AG09319 (cell line): ENCODE data around the gene UBE2F.
"Not testable (repeated sequence)": the region's sequence is repeated elsewhere in the genome, so short reads cannot be mapped to it uniquely, and the experiment has no call there.

Experiments used
- DNase-seq: peaks from one replicate; pipeline ENCODE4 v3.0.0-alpha.2; 2010; ENCODE audit warnings: low read depth; ENCODE audit errors: extremely low read depth
- CTCF ChIP-seq: IDR thresholded peaks from 2 replicates; pipeline ENCODE4 v1.5.1; 2011; ENCODE audit warnings: low read depth, mild to moderate bottlenecking, inconsistent platforms, low read length, moderate library complexity

The UBE2F gene

DNA sequence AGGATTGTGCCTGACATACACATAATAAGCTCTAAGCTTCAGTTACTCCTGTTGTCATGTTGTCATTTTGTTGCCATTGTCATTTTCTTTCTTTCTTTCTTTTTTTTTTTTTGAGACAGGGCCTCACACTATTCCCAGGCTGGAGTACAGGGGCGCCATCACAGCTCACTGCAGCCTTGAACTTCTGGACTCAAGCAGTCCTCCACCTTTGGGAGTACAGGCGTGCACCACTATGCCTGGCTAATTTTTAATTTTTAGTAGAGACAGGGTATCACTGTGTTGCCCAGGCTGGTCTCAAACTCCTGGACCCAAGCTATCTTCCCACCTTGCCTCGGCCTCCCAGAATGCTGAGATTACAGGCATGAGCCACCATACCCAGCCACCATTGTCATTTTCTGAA lies 63.0 kb downstream of the UBE2F start:
- no peak for TF ChIP-seq CTCF
- DNase-seq, result no peak

DNA sequence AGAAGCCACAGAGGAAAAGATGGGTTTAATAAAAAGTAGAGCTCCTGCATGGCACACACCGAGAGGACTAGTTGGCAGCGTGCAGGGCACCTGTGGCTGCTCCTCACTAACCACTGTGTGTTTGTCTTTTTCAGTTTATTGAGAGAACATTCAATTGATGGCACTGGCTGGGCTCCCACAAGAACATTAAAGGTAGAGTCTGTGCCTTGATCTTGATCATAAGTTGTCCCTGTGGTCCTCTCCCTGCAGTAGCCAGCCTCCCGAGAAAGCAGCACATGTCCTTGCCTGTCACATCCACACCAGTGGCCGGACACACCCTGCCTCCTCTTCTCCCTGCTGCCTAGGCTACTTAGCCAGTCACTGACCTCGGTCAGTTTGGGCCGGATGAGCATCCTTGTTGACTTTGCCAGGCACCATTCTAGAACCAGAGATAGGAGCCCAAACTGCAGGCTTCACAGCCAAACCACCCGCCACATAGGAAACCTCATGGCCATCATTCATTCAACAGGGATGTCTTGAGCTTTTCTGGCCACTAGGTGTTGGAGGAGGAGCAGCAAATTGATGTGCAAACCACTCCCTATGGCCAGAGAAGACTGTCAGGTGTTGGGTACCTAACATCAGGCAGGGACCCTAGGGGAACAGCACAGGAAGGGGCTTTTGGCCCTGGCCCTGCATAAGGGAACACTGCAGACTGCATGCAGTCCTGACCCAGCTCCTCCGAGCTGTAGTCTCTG lies 63.8 kb downstream of the UBE2F start:
- DNase-seq, result no peak
- TF ChIP-seq CTCF, result no peak

DNA sequence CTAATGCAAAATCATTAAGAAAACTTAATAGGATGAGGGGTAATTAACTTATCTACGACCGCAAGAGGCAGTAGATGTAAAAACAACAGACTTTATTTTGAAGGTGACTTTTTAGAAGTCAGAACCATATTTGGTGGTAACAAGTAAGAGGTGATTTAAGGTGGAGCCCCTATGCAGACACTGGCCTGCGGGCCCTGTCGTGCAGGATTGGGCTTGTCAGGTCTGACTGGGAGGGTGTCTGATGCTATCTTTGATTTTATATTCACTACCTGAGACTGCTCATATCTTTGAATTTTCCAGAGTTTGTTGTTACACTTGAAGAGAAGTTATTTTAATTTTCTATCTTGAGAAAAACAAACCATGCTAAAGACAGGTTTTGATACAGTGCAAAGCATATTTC lies 64.9 kb downstream of the UBE2F start:
- no peak for TF ChIP-seq CTCF
- DNase-seq, result no peak

- no peak for TF ChIP-seq CTCF
- DNase-seq, result no peak
Measured at GRCh38 chr2:238032755-238033337, 66.0 kb downstream of the UBE2F start.

DNA sequence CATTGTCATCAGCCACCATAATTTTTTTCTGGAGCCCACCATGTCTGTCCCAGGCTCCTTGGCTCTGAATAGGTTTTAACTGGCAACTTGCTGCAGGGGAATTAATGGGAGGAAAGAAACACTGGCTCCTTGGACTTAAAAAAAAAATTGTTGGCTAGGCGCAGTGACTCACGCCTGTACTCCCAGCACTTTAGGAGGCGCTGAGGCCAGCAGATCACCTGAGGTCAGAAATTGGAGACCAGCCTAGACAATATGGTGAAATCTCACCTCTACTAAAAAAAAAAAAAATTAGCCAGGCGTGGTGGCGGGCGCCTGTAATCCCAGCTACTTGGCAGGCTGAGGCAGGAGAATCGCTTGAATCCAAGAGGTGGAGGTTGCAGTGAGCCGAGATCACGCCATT lies 67.2 kb downstream of the UBE2F start:
- DNase-seq, result not testable (repeated sequence)

- no peak for TF ChIP-seq CTCF
- no peak for DNase-seq
Measured at GRCh38 chr2:238038203-238038602, 71.4 kb downstream of the UBE2F start.

- TF ChIP-seq CTCF, result no peak
- no peak for DNase-seq
Measured at GRCh38 chr2:238039151-238039550, 72.3 kb downstream of the UBE2F start.

DNA sequence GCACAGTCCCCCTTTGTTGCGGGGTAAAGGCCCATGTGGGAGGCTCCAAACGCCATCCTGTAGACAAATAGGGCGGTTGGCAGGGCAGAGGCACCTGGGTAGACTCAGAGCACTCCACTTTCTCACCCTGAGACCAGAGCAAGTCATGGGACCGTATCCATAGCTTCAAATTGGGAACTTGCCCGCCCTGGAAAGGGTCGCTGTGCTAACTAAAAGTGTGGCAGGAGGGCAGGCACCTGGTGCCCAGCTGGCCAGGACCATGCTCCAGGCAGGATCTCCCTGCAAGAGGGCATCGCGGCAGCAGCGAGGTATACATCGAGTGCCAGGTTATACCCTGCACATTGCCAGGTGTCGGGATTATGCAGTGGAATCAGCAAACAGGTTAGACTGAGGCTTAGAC lies 73.2 kb downstream of the UBE2F start:
- no peak for TF ChIP-seq CTCF
- DNase-seq, result no peak
